Measurements from ENCODE around the gene TSACC. TPM values are rescaled to one million over a fixed set of nuclear protein-coding genes. Genes with fewer than 3 reads are reported as not detected.

TSACC gene
- total and polyA plus RNA-seq, 10 of the 15 experiments (the other 5 are each of a cell fraction or from before 2014, with no cell fraction given): 0.25 to 2.8 (median 0.92) TPM; not detected in 4

DNA sequence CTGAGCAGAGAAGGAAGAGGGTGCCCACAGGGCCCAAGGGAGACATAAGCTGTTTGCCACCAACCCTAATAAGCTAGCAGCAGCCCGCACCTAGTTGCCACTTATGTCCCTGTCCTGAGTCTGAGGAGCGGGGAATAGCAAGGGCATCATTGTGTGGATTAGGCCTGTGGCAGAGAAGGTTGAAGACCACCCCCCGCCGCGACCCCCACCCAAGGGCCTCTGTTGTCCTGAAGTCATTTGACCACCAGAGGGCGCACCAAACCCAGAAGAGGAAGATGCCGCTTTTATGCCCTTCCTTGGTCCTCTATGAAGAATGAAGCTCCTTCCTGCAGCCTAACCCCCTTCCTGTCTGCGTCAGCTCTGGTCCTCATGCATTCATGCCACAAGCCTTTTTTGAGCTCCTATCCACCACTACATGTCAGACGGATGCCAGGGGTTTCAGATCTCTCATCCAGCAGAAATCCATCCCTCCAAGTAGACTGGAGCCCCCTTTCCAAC, 47.3 kb downstream of the TSACC start:
- ChIA-PET RAD21 (ENCODE audit: unreplicated experiment) (interaction anchor here (0.6 to 6.3 kb wide), 31 partner anchors 8 to 242 kb away, joined by 3 to 162 read pairs (median 4); partner anchors contain the start of gene NAXE), CTCF (interaction anchor here (0.6 to 7.8 kb wide), 60 partner anchors 8 to 1616 kb away, joined by 3 to 468 read pairs (median 6); partner anchors contain the start of genes IQGAP3, MEF2D, NAXE and RHBG), POLR2A (interaction anchor here (0.6 to 1.5 kb wide), 3 partner anchors 14 to 271 kb away, joined by 3 to 8 read pairs (median 3); no protein-coding TSS in a partner anchor), SMC1A (ENCODE audit: uncharacterized antibody, unreplicated experiment) (interaction anchor here (0.6 to 5.4 kb wide), 28 partner anchors 9 to 242 kb away, joined by 3 to 149 read pairs (median 5); partner anchors contain the start of gene TTC24)
- DNase-seq (ENCODE audit: low read depth, low spot score) (no peak), FAIRE-seq (peak; percentile 95), ATAC-seq (peak; percentile 69)
- Histone ChIP-seq H3K9ac (ENCODE audit: control insufficient read depth, insufficient read depth, low read length) (no peak overlapping the region), H3K4me3 (no peak overlapping the region), H3K79me2 (ENCODE audit: control insufficient read depth, insufficient read depth, low read length) (no peaks in the 10 kb centered on the region), H3K9me3 (replicated peaks; ENCODE audit: control insufficient read depth, insufficient read depth, low read length) (no peaks in the 10 kb centered on the region), H3K27me3 (replicated peaks in 1 of 2; ENCODE audit: control insufficient read depth in 2 of 2, insufficient read depth in 2 of 2, low read length in 1 of 2) (peaks cover 6 to 11% of the 10 kb centered on the region in 2 experiments), H2AFZ (ENCODE audit: control insufficient read depth, low read depth, low read length) (no peak overlapping the region), H4K20me1 (ENCODE audit: control insufficient read depth, insufficient read depth) (no peaks in the 10 kb centered on the region), H3K36me3 (ENCODE audit: control insufficient read depth in 2 of 2, insufficient read depth in 2 of 2, low read length in 1 of 2) (no peaks in the 10 kb centered on the region), H3K27ac (ENCODE audit: control insufficient read depth, insufficient read depth) (no peak overlapping the region), H3K4me2 (ENCODE audit: control insufficient read depth, insufficient read depth) (no peak overlapping the region), H3K4me1 (ENCODE audit: control insufficient read depth, insufficient read depth, low read length) (no peaks in the 10 kb centered on the region)
- intact Hi-C loops (cut with micrococcal nuclease; ENCODE audit: unreplicated experiment) (loop anchor here (1.0 to 2.0 kb wide), 2 partner anchors 61 to 223 kb away; no protein-coding TSS in a partner anchor), in situ Hi-C loops (cut with MboI) (loop anchor here (5.0 kb wide), 1 partner anchor 222 kb away; no protein-coding TSS in a partner anchor)
- BruUV-seq (replicated peaks): no TSS peak
- 0% methylated on average over 9 of the region's 9 CpGs for WGBS (ENCODE audit: insufficient coverage, insufficient replicate concordance, low lambda C conversion rate, missing lambda C conversion rate)
- TF ChIP-seq FOXK2 (IDR thresholded peaks at IDR 0.05) (no peak), BMI1 (IDR thresholded peaks at IDR 0.05; ENCODE audit: borderline replicate concordance) (no peak), RB1 (IDR thresholded peaks at IDR 0.05; ENCODE audit: borderline replicate concordance) (peak; percentile 19; the same call in 1 of the 2 replicates), EED (IDR thresholded peaks at IDR 0.05; ENCODE audit: low read depth) (no peak), CREB1 (IDR thresholded peaks at IDR 0.05; ENCODE audit: low read depth) (no peak), YY1 (IDR thresholded peaks at IDR 0.05; ENCODE audit: low read depth, low read length) (peak; percentile 75), ZNF24 (IDR thresholded peaks at IDR 0.05) (peak; percentile 95), SMARCA5 (IDR thresholded peaks at IDR 0.05) (peak; percentile 43; the same call in 1 of the 2 replicates), NBN (IDR thresholded peaks at IDR 0.05) (no peak)
- TF ChIP-seq, protein P1, sequence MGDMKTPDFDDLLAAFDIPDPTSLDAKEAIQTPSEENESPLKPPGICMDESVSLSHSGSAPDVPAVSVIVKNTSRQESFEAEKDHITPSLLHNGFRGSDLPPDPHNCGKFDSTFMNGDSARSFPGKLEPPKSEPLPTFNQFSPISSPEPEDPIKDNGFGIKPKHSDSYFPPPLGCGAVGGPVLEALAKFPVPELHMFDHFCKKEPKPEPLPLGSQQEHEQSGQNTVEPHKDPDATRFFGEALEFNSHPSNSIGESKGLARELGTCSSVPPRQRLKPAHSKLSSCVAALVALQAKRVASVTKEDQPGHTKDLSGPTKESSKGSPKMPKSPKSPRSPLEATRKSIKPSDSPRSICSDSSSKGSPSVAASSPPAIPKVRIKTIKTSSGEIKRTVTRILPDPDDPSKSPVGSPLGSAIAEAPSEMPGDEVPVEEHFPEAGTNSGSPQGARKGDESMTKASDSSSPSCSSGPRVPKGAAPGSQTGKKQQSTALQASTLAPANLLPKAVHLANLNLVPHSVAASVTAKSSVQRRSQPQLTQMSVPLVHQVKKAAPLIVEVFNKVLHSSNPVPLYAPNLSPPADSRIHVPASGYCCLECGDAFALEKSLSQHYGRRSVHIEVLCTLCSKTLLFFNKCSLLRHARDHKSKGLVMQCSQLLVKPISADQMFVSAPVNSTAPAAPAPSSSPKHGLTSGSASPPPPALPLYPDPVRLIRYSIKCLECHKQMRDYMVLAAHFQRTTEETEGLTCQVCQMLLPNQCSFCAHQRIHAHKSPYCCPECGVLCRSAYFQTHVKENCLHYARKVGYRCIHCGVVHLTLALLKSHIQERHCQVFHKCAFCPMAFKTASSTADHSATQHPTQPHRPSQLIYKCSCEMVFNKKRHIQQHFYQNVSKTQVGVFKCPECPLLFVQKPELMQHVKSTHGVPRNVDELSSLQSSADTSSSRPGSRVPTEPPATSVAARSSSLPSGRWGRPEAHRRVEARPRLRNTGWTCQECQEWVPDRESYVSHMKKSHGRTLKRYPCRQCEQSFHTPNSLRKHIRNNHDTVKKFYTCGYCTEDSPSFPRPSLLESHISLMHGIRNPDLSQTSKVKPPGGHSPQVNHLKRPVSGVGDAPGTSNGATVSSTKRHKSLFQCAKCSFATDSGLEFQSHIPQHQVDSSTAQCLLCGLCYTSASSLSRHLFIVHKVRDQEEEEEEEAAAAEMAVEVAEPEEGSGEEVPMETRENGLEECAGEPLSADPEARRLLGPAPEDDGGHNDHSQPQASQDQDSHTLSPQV (IDR thresholded peaks at IDR 0.05): 0 out of 2 replicates have a peak, but pooled peaks have one; percentile 24
- TF ChIP-seq, protein P2, sequence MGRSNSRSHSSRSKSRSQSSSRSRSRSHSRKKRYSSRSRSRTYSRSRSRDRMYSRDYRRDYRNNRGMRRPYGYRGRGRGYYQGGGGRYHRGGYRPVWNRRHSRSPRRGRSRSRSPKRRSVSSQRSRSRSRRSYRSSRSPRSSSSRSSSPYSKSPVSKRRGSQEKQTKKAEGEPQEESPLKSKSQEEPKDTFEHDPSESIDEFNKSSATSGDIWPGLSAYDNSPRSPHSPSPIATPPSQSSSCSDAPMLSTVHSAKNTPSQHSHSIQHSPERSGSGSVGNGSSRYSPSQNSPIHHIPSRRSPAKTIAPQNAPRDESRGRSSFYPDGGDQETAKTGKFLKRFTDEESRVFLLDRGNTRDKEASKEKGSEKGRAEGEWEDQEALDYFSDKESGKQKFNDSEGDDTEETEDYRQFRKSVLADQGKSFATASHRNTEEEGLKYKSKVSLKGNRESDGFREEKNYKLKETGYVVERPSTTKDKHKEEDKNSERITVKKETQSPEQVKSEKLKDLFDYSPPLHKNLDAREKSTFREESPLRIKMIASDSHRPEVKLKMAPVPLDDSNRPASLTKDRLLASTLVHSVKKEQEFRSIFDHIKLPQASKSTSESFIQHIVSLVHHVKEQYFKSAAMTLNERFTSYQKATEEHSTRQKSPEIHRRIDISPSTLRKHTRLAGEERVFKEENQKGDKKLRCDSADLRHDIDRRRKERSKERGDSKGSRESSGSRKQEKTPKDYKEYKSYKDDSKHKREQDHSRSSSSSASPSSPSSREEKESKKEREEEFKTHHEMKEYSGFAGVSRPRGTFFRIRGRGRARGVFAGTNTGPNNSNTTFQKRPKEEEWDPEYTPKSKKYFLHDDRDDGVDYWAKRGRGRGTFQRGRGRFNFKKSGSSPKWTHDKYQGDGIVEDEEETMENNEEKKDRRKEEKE (IDR thresholded peaks at IDR 0.05): no peak
- TF ChIP-seq, protein P3, sequence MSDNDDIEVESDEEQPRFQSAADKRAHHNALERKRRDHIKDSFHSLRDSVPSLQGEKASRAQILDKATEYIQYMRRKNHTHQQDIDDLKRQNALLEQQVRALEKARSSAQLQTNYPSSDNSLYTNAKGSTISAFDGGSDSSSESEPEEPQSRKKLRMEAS (IDR thresholded peaks at IDR 0.05; ENCODE audit: low read depth, low read length): no peak
- TF ChIP-seq, protein P4, sequence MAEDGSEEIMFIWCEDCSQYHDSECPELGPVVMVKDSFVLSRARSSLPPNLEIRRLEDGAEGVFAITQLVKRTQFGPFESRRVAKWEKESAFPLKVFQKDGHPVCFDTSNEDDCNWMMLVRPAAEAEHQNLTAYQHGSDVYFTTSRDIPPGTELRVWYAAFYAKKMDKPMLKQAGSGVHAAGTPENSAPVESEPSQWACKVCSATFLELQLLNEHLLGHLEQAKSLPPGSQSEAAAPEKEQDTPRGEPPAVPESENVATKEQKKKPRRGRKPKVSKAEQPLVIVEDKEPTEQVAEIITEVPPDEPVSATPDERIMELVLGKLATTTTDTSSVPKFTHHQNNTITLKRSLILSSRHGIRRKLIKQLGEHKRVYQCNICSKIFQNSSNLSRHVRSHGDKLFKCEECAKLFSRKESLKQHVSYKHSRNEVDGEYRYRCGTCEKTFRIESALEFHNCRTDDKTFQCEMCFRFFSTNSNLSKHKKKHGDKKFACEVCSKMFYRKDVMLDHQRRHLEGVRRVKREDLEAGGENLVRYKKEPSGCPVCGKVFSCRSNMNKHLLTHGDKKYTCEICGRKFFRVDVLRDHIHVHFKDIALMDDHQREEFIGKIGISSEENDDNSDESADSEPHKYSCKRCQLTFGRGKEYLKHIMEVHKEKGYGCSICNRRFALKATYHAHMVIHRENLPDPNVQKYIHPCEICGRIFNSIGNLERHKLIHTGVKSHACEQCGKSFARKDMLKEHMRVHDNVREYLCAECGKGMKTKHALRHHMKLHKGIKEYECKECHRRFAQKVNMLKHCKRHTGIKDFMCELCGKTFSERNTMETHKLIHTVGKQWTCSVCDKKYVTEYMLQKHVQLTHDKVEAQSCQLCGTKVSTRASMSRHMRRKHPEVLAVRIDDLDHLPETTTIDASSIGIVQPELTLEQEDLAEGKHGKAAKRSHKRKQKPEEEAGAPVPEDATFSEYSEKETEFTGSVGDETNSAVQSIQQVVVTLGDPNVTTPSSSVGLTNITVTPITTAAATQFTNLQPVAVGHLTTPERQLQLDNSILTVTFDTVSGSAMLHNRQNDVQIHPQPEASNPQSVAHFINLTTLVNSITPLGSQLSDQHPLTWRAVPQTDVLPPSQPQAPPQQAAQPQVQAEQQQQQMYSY (CRISPR knock-in tag; IDR thresholded peaks at IDR 0.05): no peak

All from GM12878 (cell line).